A673 (cell line): Measurements from ENCODE around the gene G3BP2. TPM values are rescaled to one million over a fixed set of nuclear protein-coding genes. Genes with fewer than 3 reads are reported as not detected.

Source experiments
- BruUV-seq: library from RNA; stranded (reverse); fragments of 400-500 nt; replicated peaks from 2 replicates; lab custom pipeline; 2021; lab: Mats Ljungman, UMichigan
- CTCF ChIA-PET: fragments of 300-600 bp; sonication (Branson Sonifier 250); formaldehyde crosslinking; loops from one replicate; lab custom pipeline; 2022; ENCODE audit warnings: antibody characterized with exemption; lab: Charles Lee
- POLR2A ChIA-PET: fragments of 300-600 bp; sonication (Branson Sonifier 250); formaldehyde crosslinking; loops from one replicate; lab custom pipeline; 2022; ENCODE audit warnings: antibody characterized with exemption; ENCODE audit not compliant: low non-redundant PET; lab: Charles Lee
- DNase-seq: peaks from one replicate; pipeline ENCODE4 v3.0.0-alpha.2; 2015; ENCODE audit warnings: low spot score
- H3K27ac ChIP-seq: fragments of 200-600 bp; sonication (generic); 2 replicates; pipeline ENCODE4 v1.5.1; 2016; ENCODE audit warnings: mixed run types, low read depth, mild to moderate bottlenecking, mixed read lengths, antibody characterized with exemption, low read length; ENCODE audit not compliant: poor library complexity, severe bottlenecking
- H3K27me3 ChIP-seq: fragments of 200-600 bp; sonication (generic); replicated peaks from 2 replicates; pipeline ENCODE4 v1.6.1; 2017; ENCODE audit warnings: mixed run types, low read depth, mild to moderate bottlenecking, mixed read lengths, antibody characterized with exemption, low read length; ENCODE audit not compliant: insufficient read depth, poor library complexity
- H3K36me3 ChIP-seq: fragments of 200-600 bp; sonication (generic); 2 replicates; pipeline ENCODE4 v1.6.1; 2016; ENCODE audit warnings: mixed run types, mild to moderate bottlenecking, mixed read lengths, antibody characterized with exemption, low read length; ENCODE audit not compliant: insufficient read depth, poor library complexity, severe bottlenecking
- H3K4me1 ChIP-seq: fragments of 200-600 bp; sonication (generic); 2 replicates; pipeline ENCODE4 v1.6.1; 2017; ENCODE audit warnings: mixed run types, mild to moderate bottlenecking, mixed read lengths, antibody characterized with exemption, low read length; ENCODE audit not compliant: insufficient read depth, poor library complexity, severe bottlenecking
- H3K4me3 ChIP-seq: fragments of 200-600 bp; sonication (generic); 2 replicates; pipeline ENCODE4 v1.5.1; 2016; ENCODE audit warnings: low read depth, mixed run types, mild to moderate bottlenecking, mixed read lengths, low read length; ENCODE audit not compliant: poor library complexity, severe bottlenecking
- H3K9me3 ChIP-seq: fragments of 200-600 bp; sonication (generic); 2 replicates; pipeline ENCODE4 v1.6.1; 2016; ENCODE audit warnings: mixed run types, low read depth, mild to moderate bottlenecking, mixed read lengths, antibody characterized with exemption, low read length; ENCODE audit not compliant: poor library complexity, severe bottlenecking
- CTCF ChIP-seq: fragments of 300-800, 200-600 bp; sonication (generic); conservative IDR thresholded peaks from 2 replicates; pipeline ENCODE4 v1.5.1; 2017; ENCODE audit warnings: low read depth, mild to moderate bottlenecking, antibody characterized with exemption, low read length, moderate library complexity, mixed read lengths
- EZH2 ChIP-seq: fragments of 200-600 bp; sonication (generic); IDR thresholded peaks from 2 replicates; pipeline ENCODE4 v1.6.1; 2017; ENCODE audit warnings: borderline replicate concordance, low read depth, mild to moderate bottlenecking, mixed read lengths, antibody characterized with exemption, low read length; ENCODE audit not compliant: poor library complexity, severe bottlenecking
- intact Hi-C: fragments of 100-400 bp; cut with micrococcal nuclease; formaldehyde crosslinking; loops from one replicate; pipeline ENCODE4 v1.10.0; 2022; ENCODE audit not compliant: unreplicated experiment
- total RNA-seq: library from RNA; stranded (reverse); gene quantifications from 2 replicates; pipeline ENCODE4 v1.2.3, GENCODE V29; 2021

The G3BP2 gene
- total RNA-seq, 1 experiment from 2014 or later, result 124 TPM

DNA sequence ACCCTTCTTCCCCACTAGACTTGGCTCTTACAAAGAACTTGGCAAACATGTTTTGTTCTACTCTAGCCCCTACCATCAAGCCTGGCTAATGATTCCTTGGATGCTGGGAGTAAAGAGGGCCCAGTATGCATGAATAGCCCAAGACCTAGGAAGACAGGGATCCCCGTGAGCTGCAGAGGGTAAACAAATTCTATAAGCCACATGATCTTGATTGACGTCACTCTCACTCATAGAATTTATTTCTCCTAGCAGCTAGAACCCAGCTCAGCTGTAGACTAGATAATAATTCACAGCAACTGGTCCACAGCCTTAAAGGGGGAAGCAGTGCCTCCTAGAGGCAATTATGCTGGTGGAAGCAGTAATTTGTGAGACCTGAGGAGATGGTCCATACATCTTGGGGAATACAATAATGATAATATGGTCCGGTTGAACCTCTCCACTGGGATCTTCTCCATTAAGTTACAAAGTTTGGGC lies 35.0 kb upstream of the G3BP2 start:
- CTCF ChIA-PET, result no interaction called here
- H3K27me3 ChIP-seq, result no peaks in the 10 kb centered on the region
- TF ChIP-seq CTCF (peak; percentile 39), EZH2 (no peak)
- H3K4me1 ChIP-seq, result no peaks in the 10 kb centered on the region
- H3K9me3 ChIP-seq, result no peaks in the 10 kb centered on the region
- no peak for DNase-seq
- no TSS peak for BruUV-seq
- POLR2A ChIA-PET, result no interaction called here
- H3K36me3 ChIP-seq, result no peaks in the 10 kb centered on the region
- H3K27ac ChIP-seq, result no peak overlapping the region
- intact Hi-C loops, result no loop called here
- no peak overlapping the region for H3K4me3 ChIP-seq

DNA sequence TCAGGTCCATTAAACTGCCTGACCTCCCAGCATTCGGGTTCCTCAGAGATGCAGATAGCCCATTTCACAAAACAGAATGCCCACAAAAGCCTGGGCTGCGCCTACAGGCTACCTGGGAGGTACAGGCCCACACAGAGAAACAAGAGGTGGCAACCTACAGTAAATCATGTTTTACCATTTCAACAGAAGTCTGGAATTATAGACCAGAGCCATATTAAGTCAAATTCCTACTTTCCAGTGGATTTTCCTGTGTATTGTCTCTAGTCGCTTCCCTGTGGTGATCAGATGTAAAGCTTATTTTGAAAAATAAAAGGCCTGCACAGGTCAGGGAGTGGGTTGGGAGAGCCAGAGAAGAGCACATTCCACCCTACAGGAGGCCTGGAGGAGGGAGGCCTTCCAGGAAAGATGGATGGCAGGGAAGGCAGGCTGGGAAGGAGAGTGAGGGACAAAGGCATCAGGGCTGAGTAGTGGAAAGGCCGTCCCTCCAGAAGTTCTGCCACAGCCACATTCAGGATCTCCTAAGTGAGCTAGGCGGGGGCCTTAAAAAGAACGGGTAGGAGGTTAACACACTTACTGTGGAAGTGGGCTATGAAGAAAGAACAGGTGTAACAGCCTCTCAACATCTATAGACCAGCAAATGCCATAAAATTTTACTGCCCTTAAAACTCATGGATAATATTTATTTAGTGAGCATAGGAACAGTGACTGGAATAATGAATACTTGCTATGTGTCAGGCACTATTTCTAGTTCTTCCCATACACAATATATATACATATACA lies 32.2 kb upstream of the G3BP2 start:
- H3K27me3 ChIP-seq, result no peaks in the 10 kb centered on the region
- TF ChIP-seq EZH2 (no peak), CTCF (no peak)
- no peak overlapping the region for H3K27ac ChIP-seq
- POLR2A ChIA-PET, result no interaction called here
- intact Hi-C loops, result no loop called here
- no peak for DNase-seq
- no peaks in the 10 kb centered on the region for H3K9me3 ChIP-seq
- H3K4me3 ChIP-seq, result no peak overlapping the region
- BruUV-seq, result no TSS peak
- no peaks in the 10 kb centered on the region for H3K36me3 ChIP-seq
- CTCF ChIA-PET, result no interaction called here
- no peaks in the 10 kb centered on the region for H3K4me1 ChIP-seq

- Histone ChIP-seq H3K27me3 (no peaks in the 10 kb centered on the region), H3K9me3 (no peaks in the 10 kb centered on the region), H3K4me3 (no peak overlapping the region), H3K27ac (no peak overlapping the region), H3K4me1 (no peaks in the 10 kb centered on the region), H3K36me3 (no peaks in the 10 kb centered on the region)
- ChIA-PET POLR2A (no interaction called here), CTCF (no interaction called here)
- BruUV-seq, result no TSS peak
- intact Hi-C loops, result no loop called here
- TF ChIP-seq EZH2 (no peak), CTCF (no peak)
- DNase-seq, result no peak
Observed at GRCh38 chr4:75702919-75703411, 29.8 kb upstream of the G3BP2 start.
